NCI-H524 (cell line): ENCODE results near the gene TIMM23.
"Not testable (repeated sequence)": the region's sequence is repeated elsewhere in the genome, so short reads cannot be mapped to it uniquely, and the experiment has no call there.

ENCODE experiments used
- DNase-seq, 2 experiments: peaks; one replicate each; lab custom pipeline; 2025; lab: John Stamatoyannopoulos, UW

The TIMM23 gene

GRCh38 chr10:45997557-45997956 is 25.3 kb downstream of the TIMM23 start:
- DNase-seq: no peak

- DNase-seq: no peak
These were observed 25.9 kb downstream of the TIMM23 start for GRCh38 chr10:45997994-45998763.

GRCh38 chr10:45999955-46000354 is 27.7 kb downstream of the TIMM23 start:
- DNase-seq: not testable (repeated sequence)

- no peak for DNase-seq
These were observed 28.2 kb downstream of the TIMM23 start for GRCh38 chr10:46000538-46000937.

GRCh38 chr10:46001187-46001756 is 29.0 kb downstream of the TIMM23 start:
- DNase-seq: no peak

GRCh38 chr10:46002189-46002687 is 29.9 kb downstream of the TIMM23 start:
- DNase-seq: not testable (repeated sequence)

GRCh38 chr10:46002916-46003693 is 30.8 kb downstream of the TIMM23 start:
- no peak for DNase-seq

- no peak for DNase-seq
These were observed 32.7 kb downstream of the TIMM23 start for GRCh38 chr10:46004963-46005362.

GRCh38 chr10:46005383-46005782 is 33.1 kb downstream of the TIMM23 start:
- DNase-seq: no peak

GRCh38 chr10:46006219-46006618 is 33.9 kb downstream of the TIMM23 start:
- no peak for DNase-seq

GRCh38 chr10:46012746-46013145 is 40.5 kb downstream of the TIMM23 start:
- DNase-seq: no peak

- no peak for DNase-seq
These were observed 41.9 kb downstream of the TIMM23 start for GRCh38 chr10:46014206-46014605.

GRCh38 chr10:46014683-46015405 is 42.6 kb downstream of the TIMM23 start:
- DNase-seq: no peak

- no peak for DNase-seq
These were observed 43.9 kb downstream of the TIMM23 start for GRCh38 chr10:46016190-46016589.

GRCh38 chr10:46016811-46017210 is 44.5 kb downstream of the TIMM23 start:
- no peak for DNase-seq

GRCh38 chr10:46017733-46018132 is 45.4 kb downstream of the TIMM23 start:
- DNase-seq: no peak

- no peak for DNase-seq
These were observed 46.3 kb downstream of the TIMM23 start for GRCh38 chr10:46018453-46019176.

- no peak for DNase-seq
These were observed 46.9 kb downstream of the TIMM23 start for GRCh38 chr10:46019177-46019528.

GRCh38 chr10:46019569-46020343 is 47.5 kb downstream of the TIMM23 start:
- no peak for DNase-seq

- no peak for DNase-seq
These were observed 48.0 kb downstream of the TIMM23 start for GRCh38 chr10:46020344-46020657.
